GM12878 (cell line): ENCODE data around the gene KIFAP3.

Source experiments
- CTCF ChIP-seq, 3 experiments: IDR thresholded peaks in 2 of 3; conservative IDR thresholded peaks in 1 of 3; 2 replicates each; pipeline ENCODE4 v1.5.1; 2011; ENCODE audit warnings: low read depth in 3 of 3, low read length in 3 of 3, mild to moderate bottlenecking in 3 of 3, control low read depth in 2 of 3, moderate library complexity in 2 of 3, inconsistent platforms in 1 of 3, mixed read lengths in 1 of 3; ENCODE audit not compliant: control insufficient read depth in 2 of 3, insufficient read depth in 1 of 3; ENCODE audit errors: extremely low read depth in 1 of 3
- EZH2 ChIP-seq: IDR thresholded peaks from 2 replicates; pipeline ENCODE4 v1.6.1; 2012; ENCODE audit warnings: low read depth, mild to moderate bottlenecking, control low read depth, inconsistent platforms, low read length, borderline replicate concordance; ENCODE audit not compliant: control insufficient read depth
- MTA3 ChIP-seq: IDR thresholded peaks from 2 replicates; pipeline ENCODE4 v1.6.1; 2012; ENCODE audit warnings: low read length, inconsistent platforms, borderline replicate concordance
- POLR2AphosphoS5 ChIP-seq: IDR thresholded peaks from 2 replicates; pipeline ENCODE4 v1.6.1; 2011; ENCODE audit warnings: mild to moderate bottlenecking, low read length, inconsistent platforms
- PRDM15 ChIP-seq: fragments of 450-650 bp; formaldehyde crosslinking; IDR thresholded peaks from 2 replicates; pipeline ENCODE4 v1.4.0; 2020; ENCODE audit warnings: mild to moderate bottlenecking, moderate library complexity
- RB1 ChIP-seq: fragments of 450-650 bp; formaldehyde crosslinking; IDR thresholded peaks from 2 replicates; pipeline ENCODE4 v1.6.1; 2017; ENCODE audit warnings: mild to moderate bottlenecking, borderline replicate concordance
- RFX5 ChIP-seq: IDR thresholded peaks from 2 replicates; pipeline ENCODE4 v1.6.1; 2011; ENCODE audit warnings: low read depth, low read length, improper control_type of control experiment
- ZSCAN29 ChIP-seq: fragments of 450-650 bp; IDR thresholded peaks from 2 replicates; pipeline ENCODE4 v1.6.1; 2017; ENCODE audit warnings: mild to moderate bottlenecking, moderate library complexity

DNA sequence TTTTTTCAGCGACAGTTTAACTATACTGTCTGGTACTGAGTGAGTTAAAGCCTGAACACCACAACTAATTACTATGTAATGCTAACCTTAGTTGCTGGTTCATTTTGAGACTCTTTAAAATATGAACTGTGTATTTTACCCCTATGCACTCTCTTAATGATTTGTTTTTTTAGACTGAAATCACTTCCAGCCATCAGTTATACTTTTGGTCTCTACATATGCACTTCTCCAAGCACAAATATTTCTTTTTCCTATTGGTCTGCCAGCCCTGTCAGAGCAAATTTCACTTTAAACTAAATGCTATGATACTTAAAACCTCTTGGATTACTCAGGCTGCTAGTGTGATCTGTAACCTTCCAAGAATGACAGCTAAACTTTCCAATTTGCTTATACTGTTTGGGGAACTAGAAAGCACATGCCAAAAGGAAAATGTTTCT, 142.7 kb downstream of the KIFAP3 start:
- TF ChIP-seq PRDM15 (CRISPR knock-in tag) = no peak
- TF ChIP-seq EZH2 = no peak
- no peak for TF ChIP-seq CTCF (IDR thresholded peaks at IDR 0.05 in 2 of 3, conservative IDR thresholded peaks at IDR 0.05 in 1 of 3; ENCODE audit: control insufficient read depth in 2 of 3, extremely low read depth in 1 of 3, insufficient read depth in 1 of 3, low read depth in 3 of 3, low read length in 3 of 3)
- TF ChIP-seq POLR2AphosphoS5 = no peak
- no peak for TF ChIP-seq ZSCAN29
- TF ChIP-seq MTA3 = no peak
- no peak for TF ChIP-seq RB1
- no peak for TF ChIP-seq RFX5
